MV-4-11 (cell line): Measurements from ENCODE around the gene HABP2.

Experiments
- DNase-seq: peaks from one replicate; lab custom pipeline; 2025; lab: John Stamatoyannopoulos, UW

HABP2 gene

DNA sequence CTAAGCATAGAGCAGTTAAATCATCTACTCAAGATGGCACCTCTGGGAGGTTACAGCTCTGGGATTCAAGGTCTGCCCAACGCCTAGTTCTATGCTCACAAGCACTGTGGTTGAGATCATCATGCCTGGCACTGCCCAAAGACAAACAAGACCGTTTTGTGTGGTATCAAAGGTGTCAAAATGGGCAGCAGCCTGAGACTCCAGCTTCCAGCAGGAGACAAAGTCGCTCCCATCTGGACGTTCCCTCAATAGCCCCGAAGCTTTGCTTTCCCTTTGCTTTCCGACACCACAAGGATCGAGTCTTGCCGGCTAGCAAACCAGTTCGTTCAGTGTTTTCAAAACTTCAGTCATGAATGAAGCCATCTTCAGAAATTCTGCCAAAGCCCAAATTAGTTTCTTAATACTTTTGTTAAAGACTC is 5.1 kb downstream of the HABP2 start:
- no peak for DNase-seq

GRCh38 chr10:113560071-113560470 is 7.2 kb downstream of the HABP2 start:
- DNase-seq, result no peak

GRCh38 chr10:113561214-113561613 is 8.4 kb downstream of the HABP2 start:
- no peak for DNase-seq

DNA sequence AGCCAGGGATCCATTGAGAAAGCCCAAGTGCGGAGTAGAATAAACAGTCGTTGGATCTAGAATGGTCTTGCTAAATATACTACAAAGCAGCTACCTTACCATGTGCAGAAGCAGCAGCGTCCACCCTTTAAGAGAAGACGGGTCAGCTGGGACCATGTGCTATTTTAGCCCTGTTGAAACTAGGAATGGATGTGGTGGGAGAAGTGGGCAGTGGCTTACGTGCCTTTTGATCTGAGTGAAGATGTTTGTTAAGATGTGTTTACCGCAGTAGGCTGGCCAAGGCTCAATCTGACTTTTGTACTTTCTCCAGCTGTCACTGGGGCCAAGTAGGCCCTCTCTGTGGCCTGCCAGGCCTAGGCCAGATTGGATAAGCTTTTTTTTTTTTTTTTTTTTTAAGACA is 9.2 kb downstream of the HABP2 start:
- no peak for DNase-seq

DNA sequence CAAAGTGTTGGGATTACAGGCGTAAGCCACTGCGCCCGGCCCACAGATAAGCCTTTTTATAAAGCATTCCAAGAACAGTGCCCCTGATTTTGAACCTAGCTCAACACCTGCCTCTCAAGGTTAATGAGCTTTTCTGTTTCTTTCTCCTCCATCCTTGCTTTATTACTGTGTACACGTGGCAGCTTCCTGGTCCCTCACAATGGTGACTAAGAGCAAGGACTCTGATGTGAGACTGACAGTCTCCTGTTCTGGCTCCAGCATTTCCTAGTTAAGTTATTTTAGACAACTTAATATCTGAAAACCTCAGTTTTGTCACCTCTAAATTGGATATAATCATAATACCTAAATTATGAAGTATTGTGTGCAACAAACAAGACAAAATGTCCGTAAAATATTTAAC is 9.9 kb downstream of the HABP2 start:
- no peak for DNase-seq

- DNase-seq, result peak; percentile 33
Measured at GRCh38 chr10:113563306-113564088, 10.6 kb downstream of the HABP2 start.

DNA sequence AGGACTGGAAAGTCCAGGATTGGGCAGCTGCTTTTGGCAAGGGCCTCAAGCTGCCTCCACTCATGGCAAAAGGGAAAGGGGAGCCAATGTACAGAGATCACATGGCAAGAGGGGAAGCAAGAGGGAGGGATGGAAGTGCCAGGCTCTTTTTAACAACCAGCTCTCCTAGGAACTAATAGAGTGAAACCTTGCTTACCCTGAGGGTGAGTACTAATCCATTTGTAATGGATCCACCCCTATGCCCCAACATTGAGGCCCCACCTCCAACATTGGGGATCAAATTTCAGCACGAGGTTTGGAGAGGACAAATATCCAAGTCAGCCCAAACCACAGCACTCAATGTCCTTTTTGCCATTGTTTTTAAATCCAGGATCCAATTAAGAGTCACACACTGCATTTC is 12.5 kb downstream of the HABP2 start:
- no peak for DNase-seq

DNA sequence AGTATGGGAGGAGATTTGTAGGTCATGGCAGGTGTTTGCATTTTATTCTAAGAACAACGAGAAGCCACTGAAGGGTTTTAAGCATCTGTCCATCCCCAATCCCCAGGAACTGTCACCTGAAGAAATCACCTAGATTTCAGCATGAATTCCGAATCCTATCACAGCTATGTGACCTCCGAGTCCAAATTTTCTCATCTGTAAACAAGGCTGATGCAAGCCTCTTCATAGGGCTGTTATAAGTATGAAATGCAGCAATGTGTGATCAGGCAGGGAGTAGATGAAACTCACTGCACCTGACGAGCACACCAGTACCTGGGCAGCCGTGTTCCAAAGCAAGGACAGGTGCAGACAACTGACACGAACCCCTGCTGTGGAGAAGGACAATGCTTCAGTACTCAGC is 14.0 kb downstream of the HABP2 start:
- DNase-seq, result no peak

- DNase-seq, result no peak
Measured at GRCh38 chr10:113569576-113569975, 16.7 kb downstream of the HABP2 start.

GRCh38 chr10:113572520-113573290 is 19.9 kb downstream of the HABP2 start:
- no peak for DNase-seq

- no peak for DNase-seq
Measured at GRCh38 chr10:113573368-113573767, 20.5 kb downstream of the HABP2 start.

DNA sequence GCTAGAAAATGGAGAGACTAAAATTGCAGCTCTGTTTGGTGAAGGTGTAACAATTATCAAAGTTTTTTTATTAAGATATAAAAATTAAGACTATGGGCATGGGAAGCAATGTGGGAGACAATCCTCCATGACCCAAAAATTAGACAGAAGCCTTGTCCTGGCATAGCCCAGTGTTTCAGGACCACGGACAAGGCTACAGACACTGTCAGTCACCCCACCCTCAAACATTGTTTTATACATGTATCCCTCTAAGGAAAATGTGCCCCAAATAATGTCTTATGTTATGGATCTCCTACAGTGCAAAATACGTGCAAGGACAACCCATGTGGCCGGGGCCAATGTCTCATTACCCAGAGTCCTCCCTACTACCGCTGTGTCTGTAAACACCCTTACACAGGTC is 24.0 kb downstream of the HABP2 start:
- peak; percentile 2 for DNase-seq

DNA sequence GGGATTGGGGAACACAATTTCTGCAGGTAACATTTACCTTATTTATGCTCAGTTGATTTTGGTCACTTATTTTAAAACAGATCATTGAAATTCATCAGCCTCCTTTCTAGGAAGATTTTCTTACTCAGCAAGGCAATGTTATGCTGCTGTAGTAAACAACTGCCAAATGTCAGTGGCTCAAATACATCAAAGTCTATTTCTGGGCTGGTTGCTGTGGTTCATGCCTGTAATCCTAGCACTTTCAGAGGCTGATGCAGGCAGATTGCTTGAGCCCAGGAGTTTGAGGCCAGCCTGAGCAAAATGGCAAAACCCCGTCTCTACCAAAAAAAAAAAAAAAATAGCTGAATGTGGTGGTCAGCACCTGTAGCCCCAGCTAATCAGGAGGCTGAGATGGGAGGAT is 25.9 kb downstream of the HABP2 start:
- DNase-seq, result no peak

DNA sequence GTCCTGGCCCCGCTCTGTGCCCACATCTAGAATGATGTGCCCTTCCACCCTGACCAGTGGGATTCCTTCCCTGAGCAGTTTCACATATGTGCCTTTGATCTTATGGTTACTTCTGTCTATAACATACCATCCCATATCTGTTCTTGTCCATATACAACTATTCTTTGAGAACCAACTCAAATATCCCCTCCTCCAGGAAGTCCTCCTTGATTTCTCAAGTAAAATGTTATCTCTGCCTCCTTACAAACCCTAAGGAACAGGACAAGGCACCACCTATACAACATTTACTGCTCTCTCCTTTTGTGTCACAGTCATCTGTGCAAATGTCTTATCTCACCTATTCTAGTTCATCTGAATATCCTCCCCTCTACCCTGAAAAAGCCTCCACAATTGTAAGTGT is 28.2 kb downstream of the HABP2 start:
- DNase-seq, result no peak

- no peak for DNase-seq
Measured at GRCh38 chr10:113583571-113583970, 30.7 kb downstream of the HABP2 start.

GRCh38 chr10:113585949-113586348 is 33.1 kb downstream of the HABP2 start:
- no peak for DNase-seq

DNA sequence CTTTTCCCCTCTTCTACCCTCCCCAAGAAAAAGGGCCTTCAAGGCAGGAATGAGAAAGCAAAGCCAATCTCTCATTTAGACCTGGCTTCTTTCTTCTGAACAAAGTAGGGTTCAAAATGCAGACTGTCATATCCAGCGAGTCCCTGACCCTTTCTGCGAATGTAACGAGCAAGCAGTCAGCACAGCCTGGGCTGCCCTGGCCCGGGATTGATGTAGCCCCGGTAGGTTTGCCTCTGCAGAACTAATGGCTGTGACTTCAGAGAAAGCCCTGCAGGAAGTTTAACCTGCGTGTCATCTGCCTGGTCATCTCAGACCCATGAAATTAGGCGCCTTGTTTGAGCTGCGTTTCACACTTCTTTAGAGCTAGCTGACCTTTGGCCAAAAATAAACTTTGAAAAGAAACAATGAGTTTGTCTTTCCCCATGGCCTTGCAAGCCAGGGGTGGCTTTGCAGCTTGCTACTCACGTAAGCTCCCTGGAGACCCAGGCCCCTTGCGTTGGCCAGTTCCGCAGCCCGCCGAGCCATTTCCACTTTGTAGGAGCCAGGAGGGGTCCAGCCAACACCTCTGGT is 36.4 kb downstream of the HABP2 start:
- DNase-seq, result no peak

GRCh38 chr10:113590581-113590980 is 37.7 kb downstream of the HABP2 start:
- no peak for DNase-seq

- DNase-seq, result no peak
Measured at GRCh38 chr10:113592380-113592779, 39.5 kb downstream of the HABP2 start.

DNA sequence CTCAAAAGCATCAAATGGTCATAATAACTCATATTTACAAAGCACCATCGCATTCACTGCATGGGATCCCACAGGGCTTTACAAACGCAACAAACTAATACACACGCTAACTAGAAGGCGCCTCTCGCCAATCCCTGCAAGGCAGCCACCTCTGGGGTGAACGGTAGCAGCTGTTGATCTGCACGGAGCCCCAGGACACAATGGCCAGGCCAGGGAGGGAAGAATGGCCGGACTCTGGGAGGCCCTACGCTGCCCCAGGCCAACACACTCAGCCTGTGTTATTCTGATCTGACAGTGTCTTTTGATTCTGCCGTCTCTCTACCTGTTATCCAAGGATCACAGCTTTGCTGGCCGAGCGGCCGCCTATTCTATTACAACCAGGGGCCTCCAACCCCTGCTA is 41.8 kb downstream of the HABP2 start:
- DNase-seq, result no peak

DNA sequence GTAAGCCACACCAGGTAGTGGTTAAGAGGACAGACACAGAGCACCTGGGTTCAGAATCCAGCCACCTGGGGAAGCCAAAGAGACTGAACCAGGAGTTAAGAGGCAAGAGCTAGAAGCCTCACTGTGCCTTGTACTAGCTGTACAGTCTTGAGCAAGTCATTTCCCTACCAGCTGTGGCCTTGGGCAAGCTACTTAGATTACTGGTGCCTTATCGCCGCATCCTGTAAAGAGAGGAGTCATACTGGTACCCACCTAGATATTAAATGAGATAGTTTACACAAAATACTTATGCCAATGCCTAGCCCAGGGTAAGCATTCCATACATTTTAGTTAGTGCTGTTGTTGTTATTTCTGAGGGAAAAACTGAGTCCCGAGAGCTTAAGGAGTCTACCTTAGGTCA is 47.7 kb downstream of the HABP2 start:
- no peak for DNase-seq

GRCh38 chr10:113603057-113603777 is 50.4 kb downstream of the HABP2 start:
- no peak for DNase-seq

DNA sequence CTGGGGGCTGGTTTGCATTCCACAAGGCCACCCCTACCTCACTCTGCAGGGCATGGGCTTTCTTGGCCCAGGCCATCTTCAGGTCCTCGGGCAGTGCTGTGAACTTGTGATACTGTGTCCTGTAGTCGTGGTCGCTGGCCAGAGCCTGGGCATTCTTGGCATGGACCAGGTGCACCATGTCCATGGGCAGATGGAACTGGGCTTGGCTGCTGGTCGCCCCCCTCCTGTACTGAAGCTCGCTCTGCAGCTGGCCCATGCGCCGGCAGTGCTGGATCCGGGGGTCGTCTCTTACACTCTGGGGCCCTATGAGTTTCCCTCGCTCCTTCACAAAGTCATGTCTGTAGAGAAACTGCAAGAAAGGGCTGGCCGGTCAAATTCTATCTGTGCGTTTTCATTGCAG is 51.7 kb downstream of the HABP2 start:
- DNase-seq, result no peak
